H9 (cell line): ENCODE measurements around the gene METTL26. TPM values are rescaled to one million over a fixed set of nuclear protein-coding genes. Genes with fewer than 3 reads are reported as not detected.

Experiments used
- DNase-seq: peaks from one replicate; pipeline ENCODE4 v3.0.0-alpha.2; 2017
- H2AFZ ChIP-seq: one replicate; pipeline ENCODE4 v1.6.1; 2013; ENCODE audit warnings: mild to moderate bottlenecking, low read length, control low read depth, moderate library complexity
- H2AK5ac ChIP-seq: 2 replicates; pipeline ENCODE4 v1.6.1; 2013; ENCODE audit warnings: low read length, control low read depth, mixed read lengths; ENCODE audit not compliant: insufficient read length
- H2BK120ac ChIP-seq: one replicate; pipeline ENCODE4 v1.6.1; 2013; ENCODE audit warnings: low read depth, mild to moderate bottlenecking, low read length, control low read depth, inconsistent platforms; ENCODE audit not compliant: poor library complexity, severe bottlenecking
- H2BK12ac ChIP-seq: 2 replicates; pipeline ENCODE4 v1.6.1; 2013; ENCODE audit warnings: low read length, control low read depth, mixed read lengths, low read depth; ENCODE audit not compliant: insufficient read length
- H2BK15ac ChIP-seq: 2 replicates; pipeline ENCODE4 v1.6.1; 2013; ENCODE audit warnings: low read depth, low read length, control low read depth
- H2BK20ac ChIP-seq: one replicate; pipeline ENCODE4 v1.6.1; 2013; ENCODE audit warnings: low read depth, mild to moderate bottlenecking, low read length, control low read depth, inconsistent platforms; ENCODE audit not compliant: poor library complexity, severe bottlenecking
- H2BK5ac ChIP-seq: 2 replicates; pipeline ENCODE4 v1.6.1; 2013; ENCODE audit warnings: low read length, control low read depth, mixed read lengths; ENCODE audit not compliant: insufficient read length
- H3K14ac ChIP-seq: 2 replicates; pipeline ENCODE4 v1.6.1; 2013; ENCODE audit warnings: low read length, control low read depth; ENCODE audit not compliant: insufficient read depth
- H3K18ac ChIP-seq: 2 replicates; pipeline ENCODE4 v1.6.1; 2013; ENCODE audit warnings: low read depth, mild to moderate bottlenecking, mixed read lengths, low read length, control low read depth; ENCODE audit not compliant: insufficient read length
- H3K23ac ChIP-seq: 2 replicates; pipeline ENCODE4 v1.6.1; 2013; ENCODE audit warnings: low read length, control low read depth, mixed read lengths, low read depth; ENCODE audit not compliant: insufficient read length
- H3K23me2 ChIP-seq: 2 replicates; pipeline ENCODE4 v1.6.1; 2013; ENCODE audit warnings: low read depth, mild to moderate bottlenecking, mixed read lengths, low read length, control low read depth; ENCODE audit not compliant: insufficient read length, poor library complexity, severe bottlenecking
- H3K27ac ChIP-seq: 2 replicates; pipeline ENCODE4 v1.5.1; 2013; ENCODE audit warnings: low read length, control low read depth, mixed read lengths, low read depth; ENCODE audit not compliant: insufficient read length
- H3K27me3 ChIP-seq: 2 replicates; pipeline ENCODE4 v1.6.1; 2013; ENCODE audit warnings: low read length, control low read depth, inconsistent platforms; ENCODE audit not compliant: insufficient read depth
- H3K4ac ChIP-seq: 2 replicates; pipeline ENCODE4 v1.6.1; 2013; ENCODE audit warnings: low read depth, mild to moderate bottlenecking, control low read depth, inconsistent platforms, low read length, moderate library complexity
- H3K4me1 ChIP-seq: 2 replicates; pipeline ENCODE4 v1.6.1; 2013; ENCODE audit warnings: low read length, control low read depth, inconsistent platforms; ENCODE audit not compliant: insufficient read depth
- H3K4me2 ChIP-seq: 2 replicates; pipeline ENCODE4 v1.6.1; 2013; ENCODE audit warnings: low read length, control low read depth, mixed read lengths; ENCODE audit not compliant: insufficient read length, insufficient read depth
- H3K56ac ChIP-seq: 2 replicates; pipeline ENCODE4 v1.6.1; 2013; ENCODE audit warnings: low read depth, mild to moderate bottlenecking, mixed read lengths, low read length, control low read depth; ENCODE audit not compliant: insufficient read length
- H3K79me1 ChIP-seq: 2 replicates; pipeline ENCODE4 v1.6.1; 2013; ENCODE audit warnings: low read depth, mild to moderate bottlenecking, moderate library complexity, low read length, control low read depth, inconsistent platforms; ENCODE audit not compliant: insufficient read depth, poor library complexity, severe bottlenecking
- H3K79me2 ChIP-seq: 2 replicates; pipeline ENCODE4 v1.6.1; 2013; ENCODE audit warnings: low read length, control low read depth, inconsistent platforms; ENCODE audit not compliant: insufficient read depth
- H3K9ac ChIP-seq: 2 replicates; pipeline ENCODE4 v1.6.1; 2013; ENCODE audit warnings: low read length, control low read depth, mixed read lengths; ENCODE audit not compliant: insufficient read length; ENCODE audit errors: extremely low read depth
- H3K9me3 ChIP-seq: one replicate; pipeline ENCODE4 v1.6.1; 2013; ENCODE audit warnings: low read depth, low read length, inconsistent platforms; ENCODE audit not compliant: control insufficient read depth
- H3T11ph ChIP-seq: one replicate; pipeline ENCODE4 v1.6.1; 2013; ENCODE audit warnings: mild to moderate bottlenecking, low read length, control low read depth, inconsistent platforms
- H4K20me1 ChIP-seq: one replicate; pipeline ENCODE4 v1.6.1; 2013; ENCODE audit not compliant: control insufficient read depth, insufficient read length, insufficient read depth
- H4K5ac ChIP-seq: 2 replicates; pipeline ENCODE4 v1.6.1; 2013; ENCODE audit warnings: low read depth, mild to moderate bottlenecking, mixed read lengths, low read length, control low read depth; ENCODE audit not compliant: insufficient read length
- H4K8ac ChIP-seq: replicated peaks from 2 replicates; pipeline ENCODE4 v1.6.1; 2013; ENCODE audit warnings: low read length, control low read depth, mixed read lengths, low read depth; ENCODE audit not compliant: insufficient read length
- H4K91ac ChIP-seq: 2 replicates; pipeline ENCODE4 v1.6.1; 2013; ENCODE audit warnings: low read depth, mild to moderate bottlenecking, moderate library complexity, mixed read lengths, low read length, control low read depth; ENCODE audit not compliant: insufficient read length
- H3K27ac Mint-ChIP-seq, 3 experiments: 2 replicates in 2 of 3; 3 replicates in 1 of 3; pipeline ENCODE4 v1.8.0; 2020 to 2021; ENCODE audit warnings: mixed read lengths in 3 of 3, mild to moderate bottlenecking in 1 of 3, moderate library complexity in 1 of 3
- H3K27me3 Mint-ChIP-seq: 2 replicates; pipeline ENCODE4 v1.8.0; 2021; ENCODE audit warnings: low read depth, mild to moderate bottlenecking, moderate library complexity, mixed read lengths
- H3K36me3 Mint-ChIP-seq, 3 experiments: 2 replicates in 2 of 3; 3 replicates in 1 of 3; pipeline ENCODE4 v1.8.0; 2020 to 2021; ENCODE audit warnings: low read depth in 3 of 3, mixed read lengths in 3 of 3; ENCODE audit not compliant: insufficient read depth in 1 of 3
- H3K4me1 Mint-ChIP-seq, 2 experiments: 2 replicates each; pipeline ENCODE4 v1.8.0; 2020; ENCODE audit warnings: mixed read lengths in 2 of 2
- H3K4me3 Mint-ChIP-seq, 2 experiments: 2 replicates in 1 of 2; 3 replicates in 1 of 2; pipeline ENCODE4 v1.8.0; 2020 to 2021; ENCODE audit warnings: mild to moderate bottlenecking in 2 of 2, mixed read lengths in 2 of 2, moderate library complexity in 1 of 2
- H3K9me3 Mint-ChIP-seq, 2 experiments: 2 replicates in 1 of 2; 3 replicates in 1 of 2; pipeline ENCODE4 v1.8.0; 2020; ENCODE audit warnings: mild to moderate bottlenecking in 2 of 2, mixed read lengths in 2 of 2, moderate library complexity in 1 of 2
- WGBS: extraction: QIAGEN DNeasy Blood & Tissue Kit; methylation state at CpG from one replicate; pipeline ENCODE4 v1.1.7; 2013; ENCODE audit warnings: missing lambda C conversion rate, low lambda C conversion rate, mixed read lengths; ENCODE audit not compliant: insufficient read length; ENCODE audit errors: extremely low coverage; 5-methylcytosine and 5-hydroxymethylcytosine counted together
- total RNA-seq: library from RNA; stranded (reverse); gene quantifications from 2 replicates; pipeline ENCODE4 v1.2.1, GENCODE V29; 2021
- TF ChIP-seq, protein P1 (sequence below): fragments of 200-600 bp; sonication (generic); conservative IDR thresholded peaks from 3 replicates; pipeline ENCODE4 v1.8.0; 2021; ENCODE audit warnings: antibody characterized with exemption, mild to moderate bottlenecking

Gene METTL26
- total RNA-seq, 1 experiment from 2014 or later = 108 TPM

DNA sequence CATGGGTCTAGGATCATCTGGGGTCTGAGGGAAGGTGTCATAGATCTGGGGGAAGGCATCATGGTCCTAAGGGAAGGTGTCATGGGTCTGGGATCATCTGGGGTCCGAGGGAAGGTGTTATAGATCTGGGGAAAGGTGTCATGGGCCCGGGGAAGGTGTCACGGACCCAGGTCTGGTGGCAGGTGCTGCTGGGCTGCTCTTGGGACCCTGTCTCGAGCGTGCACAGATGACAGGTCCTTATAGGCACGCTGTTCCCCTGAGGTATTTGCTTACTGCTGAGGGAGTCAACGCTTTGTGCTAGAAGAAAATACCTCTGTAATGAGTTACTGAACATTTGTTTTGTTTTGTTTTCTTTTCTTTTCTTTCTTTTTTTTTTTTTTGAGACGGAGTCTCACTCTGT, 44.9 kb downstream of the METTL26 start:
- H3K27ac Mint-ChIP-seq = no peak overlapping the region; a peak in 1 of 7 replicates
- no peak overlapping the region for H3K9ac ChIP-seq
- peaks cover 0 to 12% (median 8%) of the 10 kb centered on the region in 3 experiments; a peak in 6 of 7 replicates for H3K36me3 Mint-ChIP-seq
- H3K4me1 Mint-ChIP-seq = peaks cover 12 to 20% of the 10 kb centered on the region in 2 experiments
- H3K18ac ChIP-seq = no peak overlapping the region
- H2BK120ac ChIP-seq = no peak overlapping the region
- no peak overlapping the region for H2AFZ ChIP-seq
- no peak overlapping the region for H3K56ac ChIP-seq
- H3K23ac ChIP-seq = no peak overlapping the region
- TF ChIP-seq, protein P1, sequence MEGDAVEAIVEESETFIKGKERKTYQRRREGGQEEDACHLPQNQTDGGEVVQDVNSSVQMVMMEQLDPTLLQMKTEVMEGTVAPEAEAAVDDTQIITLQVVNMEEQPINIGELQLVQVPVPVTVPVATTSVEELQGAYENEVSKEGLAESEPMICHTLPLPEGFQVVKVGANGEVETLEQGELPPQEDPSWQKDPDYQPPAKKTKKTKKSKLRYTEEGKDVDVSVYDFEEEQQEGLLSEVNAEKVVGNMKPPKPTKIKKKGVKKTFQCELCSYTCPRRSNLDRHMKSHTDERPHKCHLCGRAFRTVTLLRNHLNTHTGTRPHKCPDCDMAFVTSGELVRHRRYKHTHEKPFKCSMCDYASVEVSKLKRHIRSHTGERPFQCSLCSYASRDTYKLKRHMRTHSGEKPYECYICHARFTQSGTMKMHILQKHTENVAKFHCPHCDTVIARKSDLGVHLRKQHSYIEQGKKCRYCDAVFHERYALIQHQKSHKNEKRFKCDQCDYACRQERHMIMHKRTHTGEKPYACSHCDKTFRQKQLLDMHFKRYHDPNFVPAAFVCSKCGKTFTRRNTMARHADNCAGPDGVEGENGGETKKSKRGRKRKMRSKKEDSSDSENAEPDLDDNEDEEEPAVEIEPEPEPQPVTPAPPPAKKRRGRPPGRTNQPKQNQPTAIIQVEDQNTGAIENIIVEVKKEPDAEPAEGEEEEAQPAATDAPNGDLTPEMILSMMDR = no peak
- no peaks in the 10 kb centered on the region for H3K4me1 ChIP-seq
- no peaks in the 10 kb centered on the region; the same call in 1 of the 2 replicates for H3K79me2 ChIP-seq
- no peak overlapping the region for H3K4me2 ChIP-seq
- H3K27me3 Mint-ChIP-seq = peaks cover 45% of the 10 kb centered on the region
- H4K91ac ChIP-seq = no peak overlapping the region
- 0 out of 5 replicates have a peak, but pooled peaks cover 0 to 3% of the 10 kb centered on the region in 2 experiments for H3K9me3 Mint-ChIP-seq
- no peak overlapping the region for H2BK15ac ChIP-seq
- H2AK5ac ChIP-seq = no peak overlapping the region
- H3K23me2 ChIP-seq = peaks cover 5% of the 10 kb centered on the region
- H2BK5ac ChIP-seq = no peak overlapping the region
- no peak overlapping the region for H3T11ph ChIP-seq
- H3K27ac ChIP-seq = no peak overlapping the region
- H4K20me1 ChIP-seq = no peaks in the 10 kb centered on the region
- H3K4me3 Mint-ChIP-seq = peak overlapping the region; percentile 77 to 86
- no peak overlapping the region for H3K4ac ChIP-seq
- H3K9me3 ChIP-seq = no peaks in the 10 kb centered on the region
- H2BK12ac ChIP-seq = no peak overlapping the region
- no CpG with 5 or more reads among the region's 8 CpGs for WGBS
- no peak overlapping the region for H4K5ac ChIP-seq
- no peak overlapping the region for H3K14ac ChIP-seq
- peaks cover 6% of the 10 kb centered on the region; the same call in 1 of the 2 replicates for H3K27me3 ChIP-seq
- DNase-seq = no peak
- no peak overlapping the region for H4K8ac ChIP-seq
- peaks cover 3% of the 10 kb centered on the region for H3K79me1 ChIP-seq
- H2BK20ac ChIP-seq = no peak overlapping the region
